ENCODE measurements around the gene RNF25. TPM values are rescaled to one million over a fixed set of nuclear protein-coding genes. Genes with fewer than 3 reads are reported as not detected.

Gene RNF25
- polyA plus RNA-seq, 1 donor (not counting 4 experiments of a cell fraction or from before 2014, with no cell fraction given): 82.5 TPM

DNA sequence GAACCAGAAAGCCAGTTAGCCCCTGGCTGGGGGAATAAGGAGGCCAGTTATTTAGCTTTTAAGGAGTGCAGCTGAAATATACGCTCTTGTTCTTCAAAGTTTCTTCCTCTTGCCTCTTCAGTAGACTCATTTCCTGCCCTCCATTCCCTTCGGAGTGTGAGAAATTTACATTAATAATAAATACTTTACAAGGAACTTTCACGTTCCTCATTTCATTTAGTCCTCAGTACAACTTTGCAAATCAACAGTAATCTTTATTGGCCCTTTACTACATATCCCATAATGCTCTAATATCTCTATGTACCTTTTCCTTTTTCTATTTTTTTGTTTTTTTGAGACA, 48.5 kb downstream of the RNF25 start:
- TF ChIP-seq, protein P1, sequence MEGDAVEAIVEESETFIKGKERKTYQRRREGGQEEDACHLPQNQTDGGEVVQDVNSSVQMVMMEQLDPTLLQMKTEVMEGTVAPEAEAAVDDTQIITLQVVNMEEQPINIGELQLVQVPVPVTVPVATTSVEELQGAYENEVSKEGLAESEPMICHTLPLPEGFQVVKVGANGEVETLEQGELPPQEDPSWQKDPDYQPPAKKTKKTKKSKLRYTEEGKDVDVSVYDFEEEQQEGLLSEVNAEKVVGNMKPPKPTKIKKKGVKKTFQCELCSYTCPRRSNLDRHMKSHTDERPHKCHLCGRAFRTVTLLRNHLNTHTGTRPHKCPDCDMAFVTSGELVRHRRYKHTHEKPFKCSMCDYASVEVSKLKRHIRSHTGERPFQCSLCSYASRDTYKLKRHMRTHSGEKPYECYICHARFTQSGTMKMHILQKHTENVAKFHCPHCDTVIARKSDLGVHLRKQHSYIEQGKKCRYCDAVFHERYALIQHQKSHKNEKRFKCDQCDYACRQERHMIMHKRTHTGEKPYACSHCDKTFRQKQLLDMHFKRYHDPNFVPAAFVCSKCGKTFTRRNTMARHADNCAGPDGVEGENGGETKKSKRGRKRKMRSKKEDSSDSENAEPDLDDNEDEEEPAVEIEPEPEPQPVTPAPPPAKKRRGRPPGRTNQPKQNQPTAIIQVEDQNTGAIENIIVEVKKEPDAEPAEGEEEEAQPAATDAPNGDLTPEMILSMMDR (optimal IDR thresholded peaks at IDR 0.05 in 1 of 3, IDR thresholded peaks at IDR 0.05 in 1 of 3, conservative IDR thresholded peaks at IDR 0.05 in 1 of 3; ENCODE audit: extremely low read depth in 1 of 3, insufficient read depth in 2 of 3, low read length in 3 of 3): no peak
- no peak for TF ChIP-seq EZH2 (IDR thresholded peaks at IDR 0.05; ENCODE audit: low read length)
- Histone ChIP-seq H4K20me1 (ENCODE audit: control insufficient read depth, extremely low read depth, insufficient read depth, low read length) (no peaks in the 10 kb centered on the region), H3K79me2 (ENCODE audit: control insufficient read depth, insufficient read depth, low read length) (no peaks in the 10 kb centered on the region), H3K9ac (ENCODE audit: control insufficient read depth, extremely low read depth, insufficient read depth, low read length) (no peak overlapping the region), H3K4me2 (ENCODE audit: control insufficient read depth, extremely low read depth, insufficient read depth, low read depth, low read length) (no peak overlapping the region), H3K4me1 (ENCODE audit: control insufficient read depth, extremely low read depth, insufficient read depth, low read length) (peaks cover 6% of the 10 kb centered on the region), H3K27me3 (ENCODE audit: control insufficient read depth, extremely low read depth, insufficient read depth, low read length) (no peaks in the 10 kb centered on the region), H3K27ac (ENCODE audit: control insufficient read depth, insufficient read depth, low read length) (no peak overlapping the region), H2AFZ (ENCODE audit: control insufficient read depth, low read length) (no peak overlapping the region), H3K9me1 (ENCODE audit: control insufficient read depth, extremely low read depth, insufficient read depth, low read length) (no peaks in the 10 kb centered on the region), H3K4me3 (ENCODE audit: control insufficient read depth in 2 of 3, extremely low read depth in 1 of 3, insufficient read depth in 2 of 3, low read depth in 1 of 3, low read length in 3 of 3) (no peak overlapping the region), H3K36me3 (ENCODE audit: control insufficient read depth in 2 of 2, extremely low read depth in 1 of 2, insufficient read depth in 2 of 2, low read length in 2 of 2) (no peaks in the 10 kb centered on the region), H3K9me3 (ENCODE audit: control insufficient read depth, low read depth, low read length) (no peaks in the 10 kb centered on the region)
- dilution Hi-C loops (cut with MboI; ENCODE audit: extremely low pct_ligation_motif_present, low sequenced_read_pairs): no loop called here
- DNase-seq (ENCODE audit: low read depth, low spot score) (no peak), FAIRE-seq (no peak)

DNA sequence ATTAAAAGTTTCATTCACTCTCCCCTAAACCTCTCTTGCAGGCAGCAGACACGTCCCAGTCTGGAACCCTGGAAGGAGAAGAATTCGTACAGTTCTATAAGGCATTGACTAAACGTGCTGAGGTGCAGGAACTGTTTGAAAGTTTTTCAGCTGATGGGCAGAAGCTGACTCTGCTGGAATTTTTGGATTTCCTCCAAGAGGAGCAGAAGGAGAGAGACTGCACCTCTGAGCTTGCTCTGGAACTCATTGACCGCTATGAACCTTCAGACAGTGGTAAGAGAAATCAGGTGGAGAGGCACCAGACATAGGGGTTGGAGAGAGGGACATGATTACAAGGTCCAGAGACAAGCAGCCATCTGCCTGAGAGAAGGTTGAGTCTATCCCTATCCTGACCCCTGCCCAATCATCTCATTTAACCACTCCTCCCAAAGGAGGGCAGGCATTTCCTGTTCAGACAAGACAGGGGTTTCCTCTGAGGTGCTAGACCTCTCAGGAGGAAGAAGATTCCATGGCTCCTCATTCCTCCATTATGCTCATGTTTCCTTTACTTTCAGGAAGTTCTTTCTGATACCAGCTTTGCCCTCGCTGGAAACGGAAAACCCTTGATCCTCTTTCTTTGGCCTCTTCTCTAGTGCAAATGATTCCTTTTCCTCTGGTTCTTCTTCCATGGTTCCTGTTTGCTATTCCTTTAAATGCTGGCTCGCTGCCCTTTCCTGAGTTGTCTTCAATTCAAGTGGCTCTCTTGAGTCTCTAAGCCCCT, 49.0 kb downstream of the RNF25 start:
- no peak for DNase-seq (ENCODE audit: low read depth, low spot score)
- Histone ChIP-seq H3K9me1 (ENCODE audit: control insufficient read depth, extremely low read depth, insufficient read depth, low read length) (no peaks in the 10 kb centered on the region), H3K9me3 (ENCODE audit: control insufficient read depth, low read depth, low read length) (no peaks in the 10 kb centered on the region), H3K9ac (ENCODE audit: control insufficient read depth, extremely low read depth, insufficient read depth, low read length) (no peak overlapping the region), H3K79me2 (ENCODE audit: control insufficient read depth, insufficient read depth, low read length) (no peaks in the 10 kb centered on the region), H3K4me3 (ENCODE audit: control insufficient read depth in 2 of 3, extremely low read depth in 1 of 3, insufficient read depth in 2 of 3, low read depth in 1 of 3, low read length in 3 of 3) (no peak overlapping the region), H3K4me1 (ENCODE audit: control insufficient read depth, extremely low read depth, insufficient read depth, low read length) (peaks cover 6% of the 10 kb centered on the region), H3K27ac (ENCODE audit: control insufficient read depth, insufficient read depth, low read length) (no peak overlapping the region), H3K4me2 (ENCODE audit: control insufficient read depth, extremely low read depth, insufficient read depth, low read depth, low read length) (no peak overlapping the region), H3K27me3 (ENCODE audit: control insufficient read depth, extremely low read depth, insufficient read depth, low read length) (no peaks in the 10 kb centered on the region), H4K20me1 (ENCODE audit: control insufficient read depth, extremely low read depth, insufficient read depth, low read length) (no peaks in the 10 kb centered on the region), H3K36me3 (ENCODE audit: control insufficient read depth in 2 of 2, extremely low read depth in 1 of 2, insufficient read depth in 2 of 2, low read length in 2 of 2) (no peaks in the 10 kb centered on the region), H2AFZ (ENCODE audit: control insufficient read depth, low read length) (no peak overlapping the region)
- FAIRE-seq: no peak
- dilution Hi-C loops (cut with MboI; ENCODE audit: extremely low pct_ligation_motif_present, low sequenced_read_pairs): no loop called here
- no peak for TF ChIP-seq EZH2 (IDR thresholded peaks at IDR 0.05; ENCODE audit: low read length)
- TF ChIP-seq, protein P1 (optimal IDR thresholded peaks at IDR 0.05 in 1 of 3, IDR thresholded peaks at IDR 0.05 in 1 of 3, conservative IDR thresholded peaks at IDR 0.05 in 1 of 3; ENCODE audit: extremely low read depth in 1 of 3, insufficient read depth in 2 of 3, low read length in 3 of 3): no peak
